Keratinocyte (primary cell): ENCODE data around the gene LAMB1. TPM values are rescaled to one million over a fixed set of nuclear protein-coding genes. Genes with fewer than 3 reads are reported as not detected.
"Not testable (repeated sequence)": the region's sequence is repeated elsewhere in the genome, so short reads cannot be mapped to it uniquely, and the experiment has no call there.

Source experiments
- DNase-seq: peaks from one replicate; pipeline ENCODE4 v3.0.0-alpha.2; 2011; ENCODE audit warnings: low read depth, missing footprints, low spot score
- FAIRE-seq: peaks from 2 replicates; lab custom pipeline; 2011; peaks lifted over from hg19 to GRCh38; lab: Jason Lieb, UNC
- H2AFZ ChIP-seq: 2 replicates; pipeline ENCODE4 v1.6.0; 2012; ENCODE audit warnings: low read length, control low read depth, inconsistent platforms; ENCODE audit not compliant: control insufficient read depth
- H3K27ac ChIP-seq: 2 replicates; pipeline ENCODE4 v1.5.1; 2011; ENCODE audit warnings: low read length; ENCODE audit not compliant: control insufficient read depth, insufficient read depth
- H3K27me3 ChIP-seq: 3 replicates; pipeline ENCODE4 v1.6.0; 2011; ENCODE audit warnings: low read length; ENCODE audit not compliant: control insufficient read depth, insufficient read depth; ENCODE audit errors: extremely low read depth
- H3K36me3 ChIP-seq, 2 experiments: 2 replicates in 1 of 2; 3 replicates in 1 of 2; pipeline ENCODE4 v1.5.1; 2011; ENCODE audit warnings: low read length in 2 of 2, mild to moderate bottlenecking in 1 of 2; ENCODE audit not compliant: control insufficient read depth in 2 of 2, insufficient read depth in 2 of 2; ENCODE audit errors: extremely low read depth in 1 of 2
- H3K4me1 ChIP-seq: 3 replicates; pipeline ENCODE4 v1.5.1; 2011; ENCODE audit warnings: low read length; ENCODE audit not compliant: control insufficient read depth, insufficient read depth; ENCODE audit errors: extremely low read depth
- H3K4me2 ChIP-seq: 3 replicates; pipeline ENCODE4 v1.6.0; 2011; ENCODE audit warnings: low read depth, low read length; ENCODE audit not compliant: control insufficient read depth, insufficient read depth; ENCODE audit errors: extremely low read depth
- H3K4me3 ChIP-seq, 3 experiments: fragments of 200-600 bp in 1 of 3; sonication (generic) in 1 of 3; 2 replicates in 2 of 3; 3 replicates in 1 of 3; pipeline ENCODE4 v1.5.1; 2011 to 2016; ENCODE audit warnings: low read length in 3 of 3, mild to moderate bottlenecking in 3 of 3, control low read depth in 2 of 3, inconsistent platforms in 1 of 3, low read depth in 1 of 3, mixed read lengths in 1 of 3, mixed run types in 1 of 3, moderate library complexity in 1 of 3; ENCODE audit not compliant: control insufficient read depth in 2 of 3, insufficient read depth in 2 of 3; ENCODE audit errors: extremely low read depth in 1 of 3
- H3K79me2 ChIP-seq: 2 replicates; pipeline ENCODE4 v1.6.0; 2012; ENCODE audit warnings: low read length; ENCODE audit not compliant: control insufficient read depth, insufficient read depth
- H3K9ac ChIP-seq: 3 replicates; pipeline ENCODE4 v1.6.0; 2011; ENCODE audit warnings: low read length; ENCODE audit not compliant: control insufficient read depth, insufficient read depth; ENCODE audit errors: extremely low read depth
- H3K9me1 ChIP-seq: 3 replicates; pipeline ENCODE4 v1.6.0; 2011; ENCODE audit warnings: low read length; ENCODE audit not compliant: control insufficient read depth, insufficient read depth; ENCODE audit errors: extremely low read depth
- H3K9me3 ChIP-seq: 2 replicates; pipeline ENCODE4 v1.5.1; 2012; ENCODE audit warnings: low read depth, low read length; ENCODE audit not compliant: control insufficient read depth
- H4K20me1 ChIP-seq: 3 replicates; pipeline ENCODE4 v1.6.0; 2011; ENCODE audit warnings: low read length; ENCODE audit not compliant: control insufficient read depth, insufficient read depth; ENCODE audit errors: extremely low read depth
- EZH2 ChIP-seq: IDR thresholded peaks from one replicate; pipeline ENCODE4 v1.6.1; 2012; ENCODE audit warnings: inconsistent platforms, mild to moderate bottlenecking, low read length, moderate library complexity
- dilution Hi-C: fragments of 300-500 bp; cut with MboI; formaldehyde crosslinking; loops from one replicate; pipeline ENCODE4 v1.7.0; 2020; ENCODE audit warnings: low sequenced_read_pairs; ENCODE audit not compliant: extremely low pct_ligation_motif_present
- polyA plus RNA-seq, 5 experiments: library from polyadenylated mRNA; depleted of rRNA in 3 of 5; stranded (reverse) in 3 of 5; stranded (forward) in 1 of 5; unstranded in 1 of 5; fragments of >200 nt; gene quantifications; 1 replicate in 1 of 5; 2 replicates in 3 of 5; 3 replicates in 1 of 5; pipeline versions ENCODE4 v1.2.1 to v1.2.3, GENCODE V29; 2011 to 2012; ENCODE audit warnings: missing spikeins in 2 of 5, low read depth in 1 of 5, low replicate concordance in 1 of 5
- TF ChIP-seq, protein P1 (sequence below), 3 experiments: IDR thresholded peaks in 1 of 3; conservative IDR thresholded peaks in 1 of 3; optimal IDR thresholded peaks in 1 of 3; 2 replicates in 2 of 3; 3 replicates in 1 of 3; pipeline versions ENCODE3 to v1.5.1; 2011; ENCODE audit warnings: low read length in 3 of 3, mild to moderate bottlenecking in 3 of 3, moderate library complexity in 2 of 3, control low read depth in 1 of 3, inconsistent platforms in 1 of 3; ENCODE audit not compliant: insufficient read depth in 2 of 3; ENCODE audit errors: extremely low read depth in 1 of 3

LAMB1 gene
- polyA plus RNA-seq, 1 donor (not counting 4 experiments of a cell fraction or from before 2014, with no cell fraction given): 97.9 TPM

DNA sequence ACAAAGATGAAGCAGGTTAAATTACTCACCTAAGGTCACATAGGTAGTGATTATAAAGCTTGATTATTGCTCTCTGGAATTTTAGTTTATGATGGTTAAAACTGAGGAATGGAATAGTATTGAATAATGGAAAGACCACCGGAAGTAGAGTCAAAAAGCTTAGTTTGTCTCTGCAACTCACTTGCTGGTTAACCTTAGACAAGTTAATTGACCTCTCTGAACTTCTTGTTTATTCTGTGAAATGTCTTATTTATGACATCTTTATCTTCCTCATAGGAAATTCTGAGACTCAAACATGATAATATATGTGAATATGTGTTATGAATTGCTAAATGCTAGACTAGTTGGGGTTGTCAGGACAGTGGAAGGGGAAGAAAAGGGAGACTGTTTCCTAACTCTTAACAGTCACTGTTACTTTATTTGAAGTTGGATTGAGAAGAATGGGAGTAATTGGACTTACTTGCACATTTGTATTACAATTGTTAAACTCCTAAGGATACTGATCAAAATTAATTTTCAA lies 102.4 kb downstream of the LAMB1 start:
- Histone ChIP-seq H3K4me3 (no peak overlapping the region), H3K9me3 (no peaks in the 10 kb centered on the region), H3K9me1 (no peaks in the 10 kb centered on the region), H3K27me3 (no peaks in the 10 kb centered on the region), H3K36me3 (peaks cover 9 to 25% of the 10 kb centered on the region in 2 experiments), H3K4me1 (no peaks in the 10 kb centered on the region), H2AFZ (no peak overlapping the region), H3K4me2 (no peak overlapping the region), H3K27ac (no peak overlapping the region), H3K9ac (no peak overlapping the region), H3K79me2 (peaks cover 47% of the 10 kb centered on the region), H4K20me1 (peaks cover 5% of the 10 kb centered on the region)
- dilution Hi-C loops: no loop called here
- no peak for DNase-seq
- FAIRE-seq: no peak
- no peak for TF ChIP-seq EZH2
- TF ChIP-seq, protein P1, sequence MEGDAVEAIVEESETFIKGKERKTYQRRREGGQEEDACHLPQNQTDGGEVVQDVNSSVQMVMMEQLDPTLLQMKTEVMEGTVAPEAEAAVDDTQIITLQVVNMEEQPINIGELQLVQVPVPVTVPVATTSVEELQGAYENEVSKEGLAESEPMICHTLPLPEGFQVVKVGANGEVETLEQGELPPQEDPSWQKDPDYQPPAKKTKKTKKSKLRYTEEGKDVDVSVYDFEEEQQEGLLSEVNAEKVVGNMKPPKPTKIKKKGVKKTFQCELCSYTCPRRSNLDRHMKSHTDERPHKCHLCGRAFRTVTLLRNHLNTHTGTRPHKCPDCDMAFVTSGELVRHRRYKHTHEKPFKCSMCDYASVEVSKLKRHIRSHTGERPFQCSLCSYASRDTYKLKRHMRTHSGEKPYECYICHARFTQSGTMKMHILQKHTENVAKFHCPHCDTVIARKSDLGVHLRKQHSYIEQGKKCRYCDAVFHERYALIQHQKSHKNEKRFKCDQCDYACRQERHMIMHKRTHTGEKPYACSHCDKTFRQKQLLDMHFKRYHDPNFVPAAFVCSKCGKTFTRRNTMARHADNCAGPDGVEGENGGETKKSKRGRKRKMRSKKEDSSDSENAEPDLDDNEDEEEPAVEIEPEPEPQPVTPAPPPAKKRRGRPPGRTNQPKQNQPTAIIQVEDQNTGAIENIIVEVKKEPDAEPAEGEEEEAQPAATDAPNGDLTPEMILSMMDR (optimal IDR thresholded peaks at IDR 0.05 in 1 of 3, IDR thresholded peaks at IDR 0.05 in 1 of 3, conservative IDR thresholded peaks at IDR 0.05 in 1 of 3; ENCODE audit: extremely low read depth in 1 of 3, insufficient read depth in 2 of 3, low read length in 3 of 3): no peak

DNA sequence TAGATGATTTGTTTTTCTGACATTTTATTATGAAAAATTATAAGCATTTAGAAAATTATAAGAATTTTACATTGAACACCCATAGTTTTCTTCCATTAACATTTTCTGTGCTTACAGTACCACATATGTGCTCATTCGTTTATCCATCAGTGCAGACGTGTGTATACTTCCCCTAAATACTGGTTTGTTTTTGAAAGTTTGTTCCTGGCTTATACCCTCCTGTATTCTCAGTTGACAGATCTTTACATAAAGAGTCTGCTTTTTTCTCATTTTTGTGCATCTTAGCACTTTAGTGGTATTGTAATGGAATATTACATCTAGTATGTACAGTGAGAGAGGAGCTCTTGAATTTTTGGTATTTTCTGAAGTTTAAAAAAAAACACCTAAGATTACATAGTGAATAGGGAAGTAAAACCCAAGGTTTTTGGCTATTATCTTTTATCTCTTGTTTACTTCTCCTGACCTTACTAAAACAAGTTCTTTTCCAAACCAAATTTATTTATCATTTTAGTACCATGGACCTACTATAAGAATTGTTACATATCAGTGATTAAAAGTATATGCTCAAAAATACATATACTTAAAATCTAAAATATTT lies 103.9 kb downstream of the LAMB1 start:
- H3K27ac ChIP-seq: no peak overlapping the region
- H3K9me1 ChIP-seq: peaks cover 2% of the 10 kb centered on the region
- no peak overlapping the region for H2AFZ ChIP-seq
- H3K36me3 ChIP-seq: peaks cover 10 to 18% of the 10 kb centered on the region in 2 experiments
- H3K4me2 ChIP-seq: no peak overlapping the region
- dilution Hi-C loops: no loop called here
- peaks cover 62% of the 10 kb centered on the region for H3K79me2 ChIP-seq
- no peak for TF ChIP-seq EZH2
- TF ChIP-seq, protein P1 (optimal IDR thresholded peaks at IDR 0.05 in 1 of 3, IDR thresholded peaks at IDR 0.05 in 1 of 3, conservative IDR thresholded peaks at IDR 0.05 in 1 of 3; ENCODE audit: extremely low read depth in 1 of 3, insufficient read depth in 2 of 3, low read length in 3 of 3): no peak
- DNase-seq (no peak), FAIRE-seq (no peak)
- no peaks in the 10 kb centered on the region for H3K9me3 ChIP-seq
- peaks cover 3% of the 10 kb centered on the region for H3K4me1 ChIP-seq
- no peak overlapping the region for H3K9ac ChIP-seq
- no peak overlapping the region for H3K4me3 ChIP-seq
- no peaks in the 10 kb centered on the region for H3K27me3 ChIP-seq
- H4K20me1 ChIP-seq: peaks cover 5% of the 10 kb centered on the region

DNA sequence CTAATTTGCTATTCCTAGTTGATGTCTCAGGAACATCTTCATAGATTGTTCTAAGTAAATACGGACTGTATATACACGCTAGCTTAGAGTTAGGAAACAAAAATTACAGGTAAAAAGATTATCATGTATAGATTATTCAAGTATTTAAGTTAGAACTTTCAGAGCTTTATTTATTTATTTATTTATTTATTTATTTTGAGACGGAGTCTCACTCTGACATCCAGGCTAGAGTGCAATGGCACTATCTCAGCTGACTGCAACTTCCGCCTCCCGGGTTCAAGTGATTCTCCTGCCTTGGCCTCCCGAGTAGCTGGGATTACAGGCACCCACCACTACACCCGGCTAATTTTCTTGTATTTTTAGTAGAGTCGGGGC lies 110.6 kb downstream of the LAMB1 start:
- H3K9me1 ChIP-seq, dilution Hi-C loops, FAIRE-seq, H4K20me1 ChIP-seq, H3K27me3 ChIP-seq, DNase-seq, H2AFZ ChIP-seq, H3K9me3 ChIP-seq: not testable (repeated sequence)
- Histone ChIP-seq H3K27ac (peak overlapping the region; percentile 96), H3K4me2 (peak overlapping the region; percentile 87), H3K36me3 (peaks cover 5 to 16% of the 10 kb centered on the region in 2 experiments), H3K4me1 (peaks cover 13% of the 10 kb centered on the region), H3K79me2 (peaks cover 58% of the 10 kb centered on the region), H3K4me3 (peak overlapping the region; percentile 82 to 97 (median 97)), H3K9ac (peak overlapping the region; percentile 96)
